ENCODE data around the gene CCDC158.

GRCh38 chr4:76275486-76276124 is 145.3 kb downstream of the CCDC158 start:
- no peak for TF ChIP-seq CTCF (IDR thresholded peaks at IDR 0.05)
- TF ChIP-seq POLR2A (IDR thresholded peaks at IDR 0.05), result no peak
